ENCODE results near the gene THOC6.

GRCh38 chr16:2990891-2991290 lies 32.9 kb upstream of the THOC6 start:
- no peak for TF ChIP-seq CTCF (IDR thresholded peaks at IDR 0.05)
- TF ChIP-seq SIN3A (IDR thresholded peaks at IDR 0.05; ENCODE audit: borderline replicate concordance, insufficient read depth, low read depth, low read length) = no peak
- no peak for TF ChIP-seq POLR2AphosphoS5 (IDR thresholded peaks at IDR 0.05; ENCODE audit: low read depth, low read length)
